GM23248 (cell line): ENCODE measurements around the gene DCST2.

Source experiments
- EZH2 ChIP-seq: fragments of 200-600 bp; sonication (generic); IDR thresholded peaks from 2 replicates; pipeline ENCODE4 v1.6.1; 2018; ENCODE audit warnings: antibody characterized with exemption, mild to moderate bottlenecking; ENCODE audit not compliant: insufficient read depth, poor library complexity, severe bottlenecking
- EZH2phosphoT487 ChIP-seq: fragments of 200-600 bp; sonication (generic); IDR thresholded peaks from 2 replicates; pipeline ENCODE4 v1.6.1; 2018; ENCODE audit warnings: antibody characterized with exemption, moderate library complexity, mild to moderate bottlenecking, low read depth; ENCODE audit not compliant: insufficient read depth

- no peak for TF ChIP-seq EZH2
- TF ChIP-seq EZH2phosphoT487 = no peak
Observed at GRCh38 chr1:155077758-155078445, 44.3 kb upstream of the DCST2 start.
